NAMALWA (cell line): Measurements from ENCODE around the gene TBC1D22A.
"Not testable (repeated sequence)": the region's sequence is repeated elsewhere in the genome, so short reads cannot be mapped to it uniquely, and the experiment has no call there.

Experiments
- DNase-seq: peaks from one replicate; pipeline ENCODE4 v3.0.0-alpha.2; 2015; ENCODE audit warnings: low spot score

The TBC1D22A gene

GRCh38 chr22:46774253-46774979 lies 12.0 kb downstream of the TBC1D22A start:
- peak; percentile 85 for DNase-seq

GRCh38 chr22:46774980-46775849 lies 12.8 kb downstream of the TBC1D22A start:
- peak; percentile 58 for DNase-seq

GRCh38 chr22:46775850-46776826 lies 13.7 kb downstream of the TBC1D22A start:
- DNase-seq = no peak

- DNase-seq = no peak
Measured at GRCh38 chr22:46776876-46777608, 14.6 kb downstream of the TBC1D22A start.

GRCh38 chr22:46777609-46777970 lies 15.1 kb downstream of the TBC1D22A start:
- DNase-seq = peak; percentile 60

GRCh38 chr22:46779023-46779422 lies 16.6 kb downstream of the TBC1D22A start:
- no peak for DNase-seq

GRCh38 chr22:46779651-46780050 lies 17.2 kb downstream of the TBC1D22A start:
- DNase-seq = no peak

GRCh38 chr22:46780453-46780852 lies 18.0 kb downstream of the TBC1D22A start:
- DNase-seq = no peak

- DNase-seq = no peak
Measured at GRCh38 chr22:46781291-46781690, 18.8 kb downstream of the TBC1D22A start.

- not testable (repeated sequence) for DNase-seq
Measured at GRCh38 chr22:46782200-46782599, 19.8 kb downstream of the TBC1D22A start.

- no peak for DNase-seq
Measured at GRCh38 chr22:46783721-46784120, 21.3 kb downstream of the TBC1D22A start.

GRCh38 chr22:46788441-46789172 lies 26.2 kb downstream of the TBC1D22A start:
- DNase-seq = no peak

- no peak for DNase-seq
Measured at GRCh38 chr22:46789992-46790391, 27.5 kb downstream of the TBC1D22A start.

- DNase-seq = peak; percentile 34
Measured at GRCh38 chr22:46791201-46791731, 28.8 kb downstream of the TBC1D22A start.

- no peak for DNase-seq
Measured at GRCh38 chr22:46792061-46792796, 29.8 kb downstream of the TBC1D22A start.

GRCh38 chr22:46792841-46793261 lies 30.4 kb downstream of the TBC1D22A start:
- DNase-seq = no peak

GRCh38 chr22:46793497-46793896 lies 31.0 kb downstream of the TBC1D22A start:
- no peak for DNase-seq

GRCh38 chr22:46794067-46794466 lies 31.6 kb downstream of the TBC1D22A start:
- DNase-seq = no peak

- DNase-seq = no peak
Measured at GRCh38 chr22:46794491-46794890, 32.0 kb downstream of the TBC1D22A start.

GRCh38 chr22:46795140-46795539 lies 32.7 kb downstream of the TBC1D22A start:
- no peak for DNase-seq
